Ovary (tissue), 3 donors: ENCODE data around the gene PHF21B.

Experiments used
- EP300 ChIP-seq: sonication (generic); formaldehyde crosslinking; IDR thresholded peaks from one replicate; pipeline ENCODE4 v1.6.1; 2017; ENCODE audit warnings: antibody characterized with exemption
- TF ChIP-seq, protein P1 (sequence below), 3 donors: fragments of 450-650 bp in 2 of 3; fragments of 200-600 bp in 1 of 3; IDR thresholded peaks; one replicate each; pipeline versions ENCODE4 v1.5.1 to v1.8.0; 2016 to 2022; ENCODE audit warnings: antibody characterized with exemption in 3 of 3, mild to moderate bottlenecking in 1 of 3
- donor health status: DM: no; HTN: no; CAD: no.

DNA sequence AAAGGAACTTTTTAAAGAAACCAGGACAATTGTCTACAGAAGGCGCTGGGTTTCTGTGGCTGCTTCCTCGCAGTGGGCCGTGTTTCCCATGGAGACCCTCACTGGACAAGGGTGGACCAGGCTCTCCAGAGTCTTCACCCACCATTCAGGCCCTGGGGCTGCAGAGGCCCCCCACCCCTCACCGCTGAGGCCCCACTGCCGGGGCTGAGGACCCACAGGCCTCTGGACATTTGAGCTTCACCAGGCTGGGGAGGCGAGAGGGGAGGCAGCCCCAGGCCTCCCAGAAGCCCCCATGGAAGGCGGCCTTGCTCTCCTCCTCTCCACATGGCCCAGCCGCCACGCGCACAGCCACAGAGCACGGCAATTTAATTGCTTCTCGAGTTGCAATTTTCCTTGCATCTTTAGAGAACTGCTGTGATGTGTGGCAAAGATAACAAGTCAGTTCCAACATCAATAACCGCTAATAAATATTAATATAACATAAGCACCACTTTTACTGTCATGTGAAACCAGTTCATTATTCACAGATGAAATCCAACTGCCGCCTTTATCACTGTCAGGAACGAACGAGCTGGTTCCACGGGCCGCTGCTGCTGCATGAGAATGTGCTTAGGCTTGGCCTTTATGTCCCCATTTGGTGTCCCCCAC lies 81.0 kb downstream of the PHF21B start:
- TF ChIP-seq, protein P1, sequence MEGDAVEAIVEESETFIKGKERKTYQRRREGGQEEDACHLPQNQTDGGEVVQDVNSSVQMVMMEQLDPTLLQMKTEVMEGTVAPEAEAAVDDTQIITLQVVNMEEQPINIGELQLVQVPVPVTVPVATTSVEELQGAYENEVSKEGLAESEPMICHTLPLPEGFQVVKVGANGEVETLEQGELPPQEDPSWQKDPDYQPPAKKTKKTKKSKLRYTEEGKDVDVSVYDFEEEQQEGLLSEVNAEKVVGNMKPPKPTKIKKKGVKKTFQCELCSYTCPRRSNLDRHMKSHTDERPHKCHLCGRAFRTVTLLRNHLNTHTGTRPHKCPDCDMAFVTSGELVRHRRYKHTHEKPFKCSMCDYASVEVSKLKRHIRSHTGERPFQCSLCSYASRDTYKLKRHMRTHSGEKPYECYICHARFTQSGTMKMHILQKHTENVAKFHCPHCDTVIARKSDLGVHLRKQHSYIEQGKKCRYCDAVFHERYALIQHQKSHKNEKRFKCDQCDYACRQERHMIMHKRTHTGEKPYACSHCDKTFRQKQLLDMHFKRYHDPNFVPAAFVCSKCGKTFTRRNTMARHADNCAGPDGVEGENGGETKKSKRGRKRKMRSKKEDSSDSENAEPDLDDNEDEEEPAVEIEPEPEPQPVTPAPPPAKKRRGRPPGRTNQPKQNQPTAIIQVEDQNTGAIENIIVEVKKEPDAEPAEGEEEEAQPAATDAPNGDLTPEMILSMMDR (IDR thresholded peaks at IDR 0.05): no peak
- TF ChIP-seq EP300: no peak
